Prostate gland (tissue), 2 donors: ENCODE results near the gene SLAIN1. TPM values are rescaled to one million over a fixed set of nuclear protein-coding genes. Genes with fewer than 3 reads are reported as not detected.

Source experiments
- DNase-seq: peaks from one replicate; pipeline ENCODE4 v3.0.0-alpha.2; 2019; ENCODE audit warnings: low spot score
- H3K27ac ChIP-seq, 2 donors: fragments of 200-600 bp; sonication (generic); 2 replicates each; pipeline ENCODE4 v1.5.1; 2017 to 2019
- H3K27me3 ChIP-seq: fragments of 200-600 bp; sonication (generic); replicated peaks from 2 replicates; pipeline ENCODE4 v1.5.1; 2019; ENCODE audit not compliant: insufficient read depth
- H3K36me3 ChIP-seq, 2 donors: fragments of 200-600 bp; sonication (generic); 1 replicate in 1 of 2; 2 replicates in 1 of 2; pipeline versions ENCODE4 v1.5.1 to v1.8.1; 2017 to 2019
- H3K4me1 ChIP-seq: fragments of 200-600 bp; sonication (generic); replicated peaks from 2 replicates; pipeline ENCODE4 v1.5.1; 2019
- H3K4me3 ChIP-seq, 2 donors: fragments of 200-600 bp; sonication (generic); 2 replicates each; pipeline ENCODE4 v1.5.1; 2017 to 2019
- H3K9me3 ChIP-seq: fragments of 200-600 bp; sonication (generic); 2 replicates; pipeline ENCODE4 v1.5.1; 2017
- POLR2A ChIP-seq: fragments of 450-650 bp; IDR thresholded peaks from one replicate; pipeline ENCODE4 v1.6.1; 2016; ENCODE audit warnings: antibody characterized with exemption, mild to moderate bottlenecking
- POLR2AphosphoS5 ChIP-seq: sonication (generic); formaldehyde crosslinking; IDR thresholded peaks from one replicate; pipeline ENCODE4 v1.6.1; 2017; ENCODE audit warnings: antibody characterized with exemption
- WGBS: methylation state at CpG from one replicate; pipeline ENCODE4 v1.1.5; 2018; 5-methylcytosine and 5-hydroxymethylcytosine counted together
- intact Hi-C: fragments of 100-400 bp; cut with DNase I; formaldehyde crosslinking; loops from one replicate; pipeline ENCODE4 v1.14.2; 2022
- total RNA-seq, 2 donors: library from RNA; depleted of rRNA; stranded (reverse); fragments of >200 nt; gene quantifications; one replicate each; pipeline ENCODE4 v1.1.0, GENCODE V29; 2016
- TF ChIP-seq, protein P1 (sequence below), 4 experiments: fragments of 200-600 bp in 2 of 4; fragments of 450-650 bp in 2 of 4; sonication (generic) in 2 of 4; IDR thresholded peaks; 1 replicate in 3 of 4; 2 replicates in 1 of 4; pipeline ENCODE4 v1.5.1; 2016 to 2019; ENCODE audit warnings: antibody characterized with exemption in 4 of 4, mild to moderate bottlenecking in 2 of 4, moderate library complexity in 2 of 4

The SLAIN1 gene
- total RNA-seq, 2 donors from 2014 or later = 9.6 to 132 TPM

DNA sequence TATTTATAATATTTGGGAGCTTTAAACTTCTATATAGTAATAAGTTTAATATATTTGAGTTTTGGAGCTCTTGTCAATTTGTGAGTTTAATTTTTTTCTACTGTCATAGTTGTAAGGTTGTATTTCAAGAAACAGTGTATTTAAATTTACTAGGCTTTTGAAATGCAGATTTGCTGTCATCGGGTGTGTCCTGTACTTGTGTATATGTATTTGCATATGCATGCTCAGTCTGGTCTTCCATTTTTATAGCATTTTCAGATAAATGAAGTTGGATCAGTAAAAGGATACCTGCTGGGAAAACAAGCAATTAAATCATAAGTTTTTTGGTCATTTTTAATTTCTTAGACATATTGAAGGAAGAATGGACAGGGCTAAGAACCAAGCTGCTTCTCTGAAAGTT is 33.1 kb downstream of the SLAIN1 start:
- Histone ChIP-seq H3K27me3 (no peaks in the 10 kb centered on the region), H3K4me3 (no peak overlapping the region), H3K27ac (no peak overlapping the region), H3K9me3 (no peaks in the 10 kb centered on the region), H3K36me3 (no peaks in the 10 kb centered on the region), H3K4me1 (no peaks in the 10 kb centered on the region)
- 94% methylated on average over 1 of the region's 1 CpG for WGBS
- DNase-seq = no peak
- intact Hi-C loops = no loop called here
- TF ChIP-seq POLR2A = no peak
- TF ChIP-seq, protein P1, sequence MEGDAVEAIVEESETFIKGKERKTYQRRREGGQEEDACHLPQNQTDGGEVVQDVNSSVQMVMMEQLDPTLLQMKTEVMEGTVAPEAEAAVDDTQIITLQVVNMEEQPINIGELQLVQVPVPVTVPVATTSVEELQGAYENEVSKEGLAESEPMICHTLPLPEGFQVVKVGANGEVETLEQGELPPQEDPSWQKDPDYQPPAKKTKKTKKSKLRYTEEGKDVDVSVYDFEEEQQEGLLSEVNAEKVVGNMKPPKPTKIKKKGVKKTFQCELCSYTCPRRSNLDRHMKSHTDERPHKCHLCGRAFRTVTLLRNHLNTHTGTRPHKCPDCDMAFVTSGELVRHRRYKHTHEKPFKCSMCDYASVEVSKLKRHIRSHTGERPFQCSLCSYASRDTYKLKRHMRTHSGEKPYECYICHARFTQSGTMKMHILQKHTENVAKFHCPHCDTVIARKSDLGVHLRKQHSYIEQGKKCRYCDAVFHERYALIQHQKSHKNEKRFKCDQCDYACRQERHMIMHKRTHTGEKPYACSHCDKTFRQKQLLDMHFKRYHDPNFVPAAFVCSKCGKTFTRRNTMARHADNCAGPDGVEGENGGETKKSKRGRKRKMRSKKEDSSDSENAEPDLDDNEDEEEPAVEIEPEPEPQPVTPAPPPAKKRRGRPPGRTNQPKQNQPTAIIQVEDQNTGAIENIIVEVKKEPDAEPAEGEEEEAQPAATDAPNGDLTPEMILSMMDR (IDR thresholded peaks at IDR 0.05) = no peak
- TF ChIP-seq POLR2AphosphoS5 = no peak

DNA sequence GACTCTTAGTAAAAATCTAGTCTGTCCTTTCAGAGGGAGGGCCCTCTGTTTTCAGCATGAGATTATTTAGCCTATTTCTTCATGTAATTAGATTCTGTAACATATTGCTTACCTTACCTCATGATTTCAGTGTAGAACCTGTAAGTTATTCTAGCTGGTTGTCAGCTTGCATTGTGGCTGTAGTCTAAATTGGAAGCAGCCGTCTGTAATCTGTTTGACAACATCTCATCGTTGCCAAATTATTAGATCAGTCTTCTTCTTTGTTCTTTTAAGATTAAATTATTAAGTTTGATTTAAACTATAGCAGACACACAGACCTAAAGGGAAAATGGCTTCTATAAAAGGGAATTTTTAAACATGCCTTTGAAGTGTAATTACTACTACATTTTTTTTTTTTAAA is 34.8 kb downstream of the SLAIN1 start:
- Histone ChIP-seq H3K9me3 (no peaks in the 10 kb centered on the region), H3K27ac (no peak overlapping the region), H3K4me3 (no peak overlapping the region), H3K4me1 (no peaks in the 10 kb centered on the region), H3K36me3 (no peaks in the 10 kb centered on the region), H3K27me3 (no peaks in the 10 kb centered on the region)
- TF ChIP-seq POLR2AphosphoS5 = no peak
- WGBS = 60% methylated on average over 2 of the region's 2 CpGs
- no peak for DNase-seq
- intact Hi-C loops = no loop called here

DNA sequence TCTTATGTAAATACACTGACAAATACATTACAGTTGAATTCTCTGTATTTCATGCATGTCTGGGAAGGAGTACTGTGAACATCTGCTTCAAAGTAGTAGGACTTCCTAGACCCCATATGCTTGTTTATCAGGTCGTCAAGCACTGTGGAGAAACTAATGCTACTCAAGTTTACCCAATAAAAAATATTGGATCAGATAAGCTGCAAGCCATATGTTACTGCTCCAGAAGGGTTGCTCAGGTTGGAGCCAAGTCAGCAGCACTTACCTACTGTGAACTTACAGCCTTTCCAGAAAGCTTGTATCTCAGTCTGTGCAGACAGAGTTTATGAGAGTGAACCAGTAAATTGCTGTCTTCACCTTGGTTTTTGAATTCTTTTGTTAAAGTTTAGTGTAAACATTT is 36.2 kb downstream of the SLAIN1 start:
- DNase-seq = no peak
- intact Hi-C loops = no loop called here

DNA sequence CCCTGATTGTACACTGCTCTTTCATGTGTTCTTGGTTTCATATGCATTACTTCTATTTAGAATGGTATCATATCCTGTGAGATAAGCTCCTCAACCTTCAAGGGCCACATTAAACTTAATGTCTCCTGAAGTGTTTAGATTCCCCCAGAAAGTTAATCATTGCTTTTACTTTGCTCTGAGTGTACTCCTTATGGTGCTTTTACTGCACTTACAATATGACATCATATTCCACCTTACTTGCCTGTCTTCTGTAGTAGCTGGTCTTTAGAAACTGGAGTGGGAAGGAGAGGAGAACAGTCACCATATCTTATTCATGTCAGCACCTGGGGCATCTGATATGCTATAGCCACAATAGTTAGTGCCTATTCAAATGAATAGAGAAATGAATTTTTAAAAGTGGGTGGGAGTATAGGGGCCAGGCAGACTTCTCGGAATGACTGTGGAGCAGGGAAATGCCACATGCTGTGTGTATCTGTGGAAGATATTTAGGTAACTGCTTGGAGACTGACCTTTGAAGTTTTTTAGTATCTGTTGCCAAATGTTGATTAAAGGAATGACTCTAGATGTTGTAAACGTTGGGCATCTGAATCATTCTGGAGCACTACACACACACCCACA is 40.2 kb downstream of the SLAIN1 start:
- intact Hi-C loops = no loop called here
- no peaks in the 10 kb centered on the region for H3K4me1 ChIP-seq
- WGBS = 71% methylated on average over 2 of the region's 2 CpGs

More for the DNA sequence above, 36.2 kb downstream of the SLAIN1 start:
- Histone ChIP-seq H3K9me3 (no peaks in the 10 kb centered on the region), H3K27me3 (no peaks in the 10 kb centered on the region), H3K4me1 (no peaks in the 10 kb centered on the region), H3K27ac (no peak overlapping the region), H3K4me3 (no peak overlapping the region), H3K36me3 (no peaks in the 10 kb centered on the region)
- TF ChIP-seq POLR2AphosphoS5 = no peak
- TF ChIP-seq POLR2A = no peak
- TF ChIP-seq, protein P1 (IDR thresholded peaks at IDR 0.05) = no peak
- 21% methylated on average over 1 of the region's 1 CpG for WGBS

DNA sequence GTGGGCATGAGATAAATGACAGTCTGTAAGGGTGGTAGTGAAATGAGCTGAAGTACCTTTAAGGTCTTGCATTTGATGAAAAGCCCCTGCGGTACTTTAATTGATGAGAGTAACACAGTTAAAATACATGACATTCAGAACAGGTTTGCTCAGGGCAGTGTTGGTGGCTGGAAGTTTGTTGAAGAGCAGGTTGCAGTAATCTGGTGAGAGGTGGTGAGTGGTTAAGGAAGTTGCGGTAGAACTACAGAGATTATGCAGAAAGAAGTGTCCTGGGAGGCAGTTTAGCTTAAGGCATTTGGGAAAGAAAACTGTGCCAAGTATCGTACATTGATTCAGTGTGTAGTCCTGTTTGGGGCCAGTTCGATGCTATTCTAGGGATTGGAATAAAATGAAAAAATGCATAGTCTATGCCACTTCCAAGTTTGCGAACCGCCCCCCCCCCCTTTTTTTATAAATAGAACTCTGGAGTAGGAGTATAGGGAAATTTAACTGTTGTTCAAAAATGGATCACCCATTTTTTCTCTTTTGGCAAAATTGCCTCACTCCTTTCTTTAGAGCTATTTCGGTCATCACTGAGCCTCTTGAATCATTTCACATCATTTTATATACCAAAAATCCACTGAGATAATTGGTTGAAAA is 42.7 kb downstream of the SLAIN1 start:
- H3K4me3 ChIP-seq = no peak overlapping the region
- 77% methylated on average over 7 of the region's 7 CpGs for WGBS
- no peaks in the 10 kb centered on the region for H3K4me1 ChIP-seq
- H3K27me3 ChIP-seq = no peaks in the 10 kb centered on the region
- intact Hi-C loops = no loop called here
- H3K27ac ChIP-seq = no peak overlapping the region
- no peaks in the 10 kb centered on the region for H3K36me3 ChIP-seq
- H3K9me3 ChIP-seq = no peaks in the 10 kb centered on the region
- no peak for DNase-seq
- no peak for TF ChIP-seq POLR2A

More for the DNA sequence above, 40.2 kb downstream of the SLAIN1 start:
- TF ChIP-seq, protein P1 (IDR thresholded peaks at IDR 0.05) = no peak
- no peak for TF ChIP-seq POLR2A
- TF ChIP-seq POLR2AphosphoS5 = no peak
- no peaks in the 10 kb centered on the region for H3K9me3 ChIP-seq
- H3K36me3 ChIP-seq = no peaks in the 10 kb centered on the region
- no peaks in the 10 kb centered on the region for H3K27me3 ChIP-seq
- no peak overlapping the region for H3K27ac ChIP-seq
- no peak for DNase-seq
- H3K4me3 ChIP-seq = no peak overlapping the region
